ENCODE data around the gene MAN2B1. TPM values are rescaled to one million over a fixed set of nuclear protein-coding genes. Genes with fewer than 3 reads are reported as not detected.
"Not testable (repeated sequence)": the region's sequence is repeated elsewhere in the genome, so short reads cannot be mapped to it uniquely, and the experiment has no call there.

Gene MAN2B1
- total RNA-seq, 2 experiments from 2014 or later = 146 to 150 TPM

DNA sequence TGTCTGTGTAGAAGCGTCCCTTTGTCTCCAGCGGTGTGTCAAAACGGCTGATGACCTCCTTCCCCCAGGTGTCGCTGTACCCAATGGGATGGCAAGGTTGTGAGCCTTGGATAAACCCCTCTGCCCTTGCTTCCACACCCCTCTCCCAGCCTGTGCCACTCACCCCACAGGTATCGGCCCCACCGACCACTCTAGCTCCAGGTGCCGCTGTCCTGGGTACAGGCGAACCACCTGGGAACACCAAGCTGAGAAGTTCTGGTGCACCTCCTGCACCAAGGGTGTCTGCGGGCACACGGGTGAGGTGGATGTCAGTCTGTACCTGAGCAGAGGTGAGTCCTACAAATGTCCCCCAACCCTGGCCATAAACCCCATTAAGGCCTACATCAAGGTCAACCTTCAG is 16.6 kb downstream of the MAN2B1 start:
- H3K9me3 Mint-ChIP-seq = no peaks in the 10 kb centered on the region
- H3K36me3 Mint-ChIP-seq (ENCODE audit: low read depth) = peaks cover 43% of the 10 kb centered on the region
- peaks cover 9% of the 10 kb centered on the region for H3K4me1 Mint-ChIP-seq
- no peak overlapping the region for H3K27ac Mint-ChIP-seq
- DNase-seq = no peak
- ChIA-PET CTCF (interaction anchor here (1.1 kb wide), 1 partner anchor 10 kb away, joined by 3 read pairs; no protein-coding TSS in a partner anchor), POLR2A (no interaction called here)
- no peak overlapping the region for H3K4me3 Mint-ChIP-seq
- no peaks in the 10 kb centered on the region for H3K27me3 Mint-ChIP-seq

DNA sequence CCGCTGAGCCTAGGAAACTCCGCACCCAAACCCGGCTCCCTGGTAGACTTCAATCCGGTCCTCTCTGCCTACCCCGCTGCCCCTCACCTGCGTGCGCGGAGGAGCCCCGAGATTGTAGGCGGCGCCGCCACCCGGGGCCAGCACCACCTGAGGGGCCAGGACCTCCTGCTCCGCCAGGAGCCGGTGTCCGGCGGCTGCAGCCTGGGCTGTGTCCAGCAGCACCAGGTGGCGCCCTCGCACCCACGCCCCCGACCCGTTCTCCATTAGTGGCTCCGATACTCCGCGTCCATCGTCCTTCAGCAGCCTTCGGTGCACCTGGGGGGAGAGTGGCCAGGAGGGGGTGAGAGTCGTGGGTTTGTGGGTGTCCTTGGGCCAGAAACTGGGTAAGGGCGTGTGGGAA is 18.5 kb downstream of the MAN2B1 start:
- ChIA-PET CTCF (no interaction called here), POLR2A (interaction anchor here (1.5 kb wide), 1 partner anchor 18 kb away, joined by 4 read pairs; no protein-coding TSS in a partner anchor)
- Mint-ChIP-seq H3K36me3 (ENCODE audit: low read depth) (peaks cover 48% of the 10 kb centered on the region), H3K4me3 (no peak overlapping the region), H3K9me3 (no peaks in the 10 kb centered on the region), H3K4me1 (peaks cover 9% of the 10 kb centered on the region), H3K27ac (no peak overlapping the region), H3K27me3 (no peaks in the 10 kb centered on the region)
- DNase-seq = no peak

DNA sequence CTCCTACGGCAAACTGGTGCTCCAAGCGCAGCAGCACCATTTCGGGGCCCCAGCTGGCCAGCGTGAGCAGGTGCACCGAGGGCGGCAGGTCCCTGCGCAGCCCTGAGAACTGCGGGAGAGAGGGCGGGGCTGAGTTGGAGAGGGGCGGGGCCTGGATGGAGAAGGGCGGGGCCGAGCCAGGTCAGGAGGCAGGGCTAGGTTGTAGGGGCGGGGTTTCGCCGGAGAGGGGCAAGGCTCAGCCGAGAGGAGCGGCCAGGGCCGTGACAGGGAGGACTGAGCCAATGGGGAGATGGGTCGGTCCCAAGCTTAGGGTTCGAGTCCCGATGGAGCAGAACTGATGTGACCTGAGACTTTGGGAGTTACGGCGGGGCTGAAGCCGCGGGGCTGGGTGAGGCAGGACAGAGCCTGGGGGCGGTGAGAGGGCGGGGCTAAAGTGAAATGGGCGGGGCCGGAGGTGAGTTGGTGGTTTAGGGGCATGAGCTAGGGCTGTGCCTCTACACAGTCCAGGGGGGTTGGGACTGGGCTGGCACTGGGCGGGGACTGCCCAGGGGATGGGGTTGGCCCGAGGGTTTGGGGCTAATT is 19.0 kb downstream of the MAN2B1 start:
- Mint-ChIP-seq H3K27ac (no peak overlapping the region), H3K36me3 (ENCODE audit: low read depth) (peaks cover 53% of the 10 kb centered on the region), H3K4me3 (no peak overlapping the region), H3K9me3 (no peaks in the 10 kb centered on the region), H3K27me3 (no peaks in the 10 kb centered on the region), H3K4me1 (peaks cover 9% of the 10 kb centered on the region)
- CTCF ChIA-PET = no interaction called here
- POLR2A ChIA-PET = interaction anchor here (1.3 to 1.5 kb wide), 2 partner anchors 18 to 44 kb away, joined by 3 to 4 read pairs; no protein-coding TSS in a partner anchor
- DNase-seq = no peak

DNA sequence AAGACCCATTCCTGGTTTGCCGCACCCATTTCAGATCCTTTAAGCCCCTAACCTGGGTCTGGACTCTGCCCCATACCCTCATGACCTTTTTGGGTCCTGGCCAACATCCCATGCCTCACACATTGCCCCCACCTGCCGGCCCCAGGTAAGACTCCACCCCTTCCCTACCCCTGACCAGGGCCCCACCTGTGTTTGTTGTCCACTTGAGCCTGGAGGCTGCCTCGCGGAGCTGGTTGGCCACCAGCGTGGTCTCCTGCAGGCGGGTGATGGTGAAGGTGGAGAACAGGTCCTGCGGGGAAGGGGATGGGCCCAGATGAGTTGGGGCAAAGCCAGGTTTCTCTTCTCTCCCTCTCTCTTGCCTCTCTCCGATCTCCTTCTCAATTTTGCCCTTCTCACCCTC is 19.5 kb downstream of the MAN2B1 start:
- Mint-ChIP-seq H3K27ac (no peak overlapping the region), H3K27me3 (no peaks in the 10 kb centered on the region), H3K4me1 (peaks cover 9% of the 10 kb centered on the region), H3K4me3 (no peak overlapping the region), H3K36me3 (ENCODE audit: low read depth) (peaks cover 55% of the 10 kb centered on the region), H3K9me3 (no peaks in the 10 kb centered on the region)
- ChIA-PET CTCF (interaction anchor here (1.1 kb wide), 1 partner anchor 37 kb away, joined by 3 read pairs; the partner anchor contains the start of genes ZNF490 and ZNF791), POLR2A (interaction anchor here (1.3 to 1.5 kb wide), 2 partner anchors 19 to 43 kb away, joined by 3 to 4 read pairs; no protein-coding TSS in a partner anchor)
- no peak for DNase-seq

DNA sequence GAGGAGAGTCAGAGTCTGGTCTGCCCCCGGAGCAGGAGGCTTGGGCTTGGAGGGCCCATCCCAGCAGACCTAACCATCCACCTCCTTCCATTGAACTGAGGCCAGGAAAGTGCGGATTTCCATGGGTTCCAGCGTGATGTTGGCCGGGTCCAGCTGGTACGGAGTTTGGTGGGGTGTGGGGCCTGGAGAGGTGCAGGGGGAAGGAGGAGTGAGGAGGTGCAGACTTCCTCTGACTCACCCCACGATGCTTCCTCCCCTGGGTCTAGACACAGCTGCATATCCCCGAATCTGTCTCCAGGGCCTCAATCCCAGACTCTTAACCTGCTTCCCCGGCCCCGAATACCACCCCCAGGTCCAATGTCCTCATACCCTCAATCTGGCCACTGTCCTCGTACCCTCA is 20.0 kb downstream of the MAN2B1 start:
- Mint-ChIP-seq H3K4me1 (peaks cover 9% of the 10 kb centered on the region), H3K9me3 (no peaks in the 10 kb centered on the region), H3K27me3 (no peaks in the 10 kb centered on the region), H3K27ac (no peak overlapping the region), H3K4me3 (no peak overlapping the region), H3K36me3 (ENCODE audit: low read depth) (peaks cover 51% of the 10 kb centered on the region)
- ChIA-PET CTCF (interaction anchor here (1.1 kb wide), 1 partner anchor 36 kb away, joined by 3 read pairs; the partner anchor contains the start of genes ZNF490 and ZNF791), POLR2A (interaction anchor here (1.3 to 1.5 kb wide), 2 partner anchors 19 to 42 kb away, joined by 3 to 4 read pairs; no protein-coding TSS in a partner anchor)
- DNase-seq = no peak

DNA sequence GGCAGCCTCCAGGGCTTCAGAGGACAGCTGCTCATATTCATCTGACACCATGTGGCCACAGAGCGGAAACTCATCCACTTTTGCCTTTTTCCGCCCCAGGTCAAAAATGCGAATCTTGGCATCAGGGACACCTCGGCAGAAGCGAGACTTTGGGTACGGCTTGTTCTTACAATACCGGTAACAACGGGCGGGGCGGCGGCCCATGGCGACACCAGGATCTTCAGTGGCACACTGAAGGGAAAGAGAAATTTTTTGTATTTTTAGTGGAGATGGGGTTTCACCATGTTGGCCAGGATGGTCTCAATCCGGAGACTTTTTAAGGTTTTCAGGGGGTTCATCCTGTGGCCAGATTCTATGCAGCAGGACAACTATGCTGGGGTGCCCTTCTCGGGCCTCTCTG is 22.8 kb downstream of the MAN2B1 start:
- POLR2A ChIA-PET, DNase-seq, H3K4me3 Mint-ChIP-seq, CTCF ChIA-PET, H3K27ac Mint-ChIP-seq, H3K27me3 Mint-ChIP-seq, H3K9me3 Mint-ChIP-seq: not testable (repeated sequence)
- peaks cover 21% of the 10 kb centered on the region for H3K4me1 Mint-ChIP-seq
- H3K36me3 Mint-ChIP-seq (ENCODE audit: low read depth) = peaks cover 38% of the 10 kb centered on the region

DNA sequence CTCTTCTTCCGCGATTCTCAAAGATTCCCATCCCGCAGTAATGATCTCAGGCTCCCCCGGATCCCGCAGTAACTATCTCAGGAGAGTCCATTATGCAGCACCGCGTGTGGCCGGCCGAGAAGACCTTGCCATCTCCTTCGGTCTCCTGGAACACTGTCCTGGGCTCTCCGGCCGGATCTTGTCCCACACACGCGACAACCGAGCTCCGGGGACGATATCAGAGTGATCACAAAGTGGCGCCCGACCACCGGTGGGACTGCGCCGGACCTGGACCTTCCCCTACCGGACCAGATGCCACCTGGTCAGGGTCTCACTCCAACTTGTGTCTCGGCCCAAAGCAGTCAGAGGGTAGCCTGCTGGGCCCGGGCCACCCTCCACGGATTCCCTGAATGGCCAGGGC is 24.0 kb downstream of the MAN2B1 start:
- no peak for DNase-seq
- CTCF ChIA-PET = no interaction called here
- H3K4me3 Mint-ChIP-seq = no peak overlapping the region
- no peaks in the 10 kb centered on the region for H3K27me3 Mint-ChIP-seq
- no peak overlapping the region for H3K27ac Mint-ChIP-seq
- peaks cover 20% of the 10 kb centered on the region for H3K4me1 Mint-ChIP-seq
- H3K9me3 Mint-ChIP-seq = no peaks in the 10 kb centered on the region
- peaks cover 32% of the 10 kb centered on the region for H3K36me3 Mint-ChIP-seq (ENCODE audit: low read depth)
- POLR2A ChIA-PET = interaction anchor here (1.2 kb wide), 1 partner anchor 39 kb away, joined by 3 read pairs; the partner anchor contains the start of gene DHPS

DNA sequence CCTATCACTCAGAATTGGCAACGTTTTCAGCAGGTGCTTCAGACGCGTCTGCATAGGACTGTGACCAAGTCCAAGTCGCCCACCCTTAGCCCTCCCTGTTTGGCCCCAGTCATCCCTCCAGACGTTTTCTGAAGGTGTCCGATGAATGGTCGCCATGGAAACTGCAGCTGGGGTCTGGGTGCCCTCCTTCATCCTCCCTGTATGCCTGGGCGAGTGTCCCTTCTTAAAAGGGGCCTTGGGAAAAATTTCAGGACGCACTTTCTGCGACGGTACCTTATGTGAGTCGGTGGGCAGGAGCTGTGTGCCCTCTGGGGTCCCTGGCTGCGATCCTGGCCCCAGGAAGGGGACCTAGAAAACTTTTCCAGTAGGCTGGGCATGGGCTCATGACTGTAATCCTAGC is 25.1 kb downstream of the MAN2B1 start:
- POLR2A ChIA-PET = interaction anchor here (1.2 kb wide), 1 partner anchor 40 kb away, joined by 3 read pairs; the partner anchor contains the start of gene DHPS
- no peak for DNase-seq
- CTCF ChIA-PET = interaction anchor here (0.6 kb wide), 1 partner anchor 1094 kb away, joined by 4 read pairs; no protein-coding TSS in a partner anchor
- H3K4me3 Mint-ChIP-seq = no peak overlapping the region
- no peaks in the 10 kb centered on the region for H3K27me3 Mint-ChIP-seq
- peaks cover 32% of the 10 kb centered on the region for H3K36me3 Mint-ChIP-seq (ENCODE audit: low read depth)
- peaks cover 3% of the 10 kb centered on the region for H3K9me3 Mint-ChIP-seq
- H3K27ac Mint-ChIP-seq = no peak overlapping the region
- H3K4me1 Mint-ChIP-seq = peaks cover 13% of the 10 kb centered on the region

DNA sequence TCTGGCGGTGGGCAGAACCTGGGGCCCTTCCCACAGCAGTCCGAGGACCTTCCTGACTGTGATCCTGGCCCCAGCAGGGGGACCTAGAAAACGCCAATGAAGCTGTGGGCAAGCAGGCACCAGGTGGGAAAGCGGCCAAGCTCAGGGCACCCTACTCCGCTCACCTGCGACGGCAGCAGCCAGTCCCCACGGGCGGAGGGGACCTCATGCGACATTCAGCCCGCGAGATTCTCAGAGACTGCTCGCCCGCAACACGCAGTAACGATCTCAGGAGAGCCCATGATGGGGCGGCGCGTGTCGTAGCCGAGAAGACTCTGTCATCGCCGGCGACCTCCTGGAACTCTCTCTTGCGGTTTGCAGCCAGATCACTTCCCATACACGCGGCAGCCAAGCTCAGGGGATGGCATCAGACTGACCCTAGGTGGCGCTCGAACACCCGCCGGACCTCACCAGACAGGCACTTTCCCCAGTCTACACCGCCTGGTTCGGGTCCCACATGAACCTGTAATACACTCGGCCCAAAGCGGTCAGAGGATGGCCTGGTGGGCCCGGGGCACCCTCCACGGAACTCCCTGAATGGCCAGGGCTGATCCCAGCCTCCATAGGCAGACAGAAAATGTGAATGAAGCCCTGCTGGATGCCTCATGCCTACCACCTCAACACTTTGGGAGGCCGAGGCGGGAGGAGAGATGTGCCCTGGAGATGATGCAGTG is 26.5 kb downstream of the MAN2B1 start:
- H3K27ac Mint-ChIP-seq = peak overlapping the region; percentile 33
- peak overlapping the region; percentile 58 for H3K4me3 Mint-ChIP-seq
- peaks cover 33% of the 10 kb centered on the region for H3K36me3 Mint-ChIP-seq (ENCODE audit: low read depth)
- H3K27me3 Mint-ChIP-seq = no peaks in the 10 kb centered on the region
- H3K9me3 Mint-ChIP-seq = peaks cover 5% of the 10 kb centered on the region
- CTCF ChIA-PET = interaction anchor here (0.5 to 1.7 kb wide), 17 partner anchors 9 to 73 kb away, joined by 3 to 11 read pairs (median 5); partner anchors contain the start of genes ZNF490 and ZNF791
- POLR2A ChIA-PET = interaction anchor here (1.0 to 1.6 kb wide), 4 partner anchors 26 to 56 kb away, joined by 4 to 13 read pairs (median 8); partner anchors contain the start of genes FBXW9, MAN2B1, WDR83 and ZNF490
- peak; percentile 87 for DNase-seq
- H3K4me1 Mint-ChIP-seq = peaks cover 15% of the 10 kb centered on the region

DNA sequence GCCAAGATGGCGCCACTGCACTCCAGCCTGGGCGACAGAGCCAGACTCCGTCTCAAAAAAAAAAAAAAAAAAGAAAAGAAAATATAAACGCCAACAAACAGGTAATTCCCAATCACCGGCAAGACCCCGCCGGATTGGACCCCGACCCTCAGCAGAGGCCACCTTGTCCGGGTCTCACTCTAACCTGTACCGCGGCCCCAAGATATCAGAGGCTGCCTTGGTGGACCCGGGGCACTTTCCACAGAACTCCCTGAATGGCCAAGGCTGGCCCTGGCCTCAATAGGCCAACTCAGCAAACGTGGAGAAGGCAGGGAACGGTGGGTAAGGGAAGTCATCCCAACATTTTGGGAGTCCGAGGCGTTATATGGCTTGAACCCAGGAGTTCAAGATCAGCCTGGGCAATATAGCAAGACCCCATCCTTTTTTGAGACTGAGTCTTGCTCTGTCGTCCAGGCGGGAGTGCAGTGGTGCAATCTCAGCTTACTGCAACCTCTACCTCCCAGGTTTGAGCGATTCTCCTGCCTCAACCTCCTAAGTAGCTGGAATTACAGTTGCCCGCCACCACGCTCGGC is 27.8 kb downstream of the MAN2B1 start:
- ChIA-PET POLR2A (interaction anchor here (1.3 kb wide), 1 partner anchor 58 kb away, joined by 4 read pairs; the partner anchor contains the start of gene FBXW9), CTCF (interaction anchor here (0.7 kb wide), 1 partner anchor 35 kb away, joined by 3 read pairs; no protein-coding TSS in a partner anchor)
- no peaks in the 10 kb centered on the region for H3K27me3 Mint-ChIP-seq
- H3K9me3 Mint-ChIP-seq = peaks cover 7% of the 10 kb centered on the region
- peaks cover 15% of the 10 kb centered on the region for H3K4me1 Mint-ChIP-seq
- H3K4me3 Mint-ChIP-seq = no peak overlapping the region
- H3K36me3 Mint-ChIP-seq (ENCODE audit: low read depth) = peaks cover 36% of the 10 kb centered on the region
- H3K27ac Mint-ChIP-seq = no peak overlapping the region
- no peak for DNase-seq

DNA sequence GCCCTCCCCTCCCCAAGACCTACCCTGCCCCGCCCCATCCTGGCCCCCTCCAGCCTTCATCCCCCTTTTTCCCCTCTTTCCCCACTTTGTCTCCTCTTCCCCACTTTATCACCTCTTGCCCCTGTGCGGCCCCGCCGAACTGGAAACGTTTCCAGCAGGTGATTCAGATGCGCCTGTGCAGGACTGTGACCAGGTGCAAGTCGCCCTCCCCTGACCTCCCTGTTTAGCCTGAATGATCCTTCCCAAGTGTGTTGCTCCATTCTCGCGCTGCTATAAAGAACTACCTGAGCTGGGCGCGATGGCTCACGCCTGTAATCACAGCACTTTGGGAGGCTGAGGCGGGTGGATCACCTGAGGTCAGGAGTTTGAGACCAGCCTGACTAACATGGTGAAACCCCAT is 29.9 kb downstream of the MAN2B1 start:
- no peak for DNase-seq
- ChIA-PET POLR2A (interaction anchor here (1.2 kb wide), 1 partner anchor 12 kb away, joined by 3 read pairs; no protein-coding TSS in a partner anchor), CTCF (no interaction called here)
- Mint-ChIP-seq H3K4me1 (peaks cover 15% of the 10 kb centered on the region), H3K36me3 (ENCODE audit: low read depth) (peaks cover 39% of the 10 kb centered on the region), H3K9me3 (peaks cover 14% of the 10 kb centered on the region), H3K4me3 (no peak overlapping the region), H3K27me3 (no peaks in the 10 kb centered on the region), H3K27ac (no peak overlapping the region)

DNA sequence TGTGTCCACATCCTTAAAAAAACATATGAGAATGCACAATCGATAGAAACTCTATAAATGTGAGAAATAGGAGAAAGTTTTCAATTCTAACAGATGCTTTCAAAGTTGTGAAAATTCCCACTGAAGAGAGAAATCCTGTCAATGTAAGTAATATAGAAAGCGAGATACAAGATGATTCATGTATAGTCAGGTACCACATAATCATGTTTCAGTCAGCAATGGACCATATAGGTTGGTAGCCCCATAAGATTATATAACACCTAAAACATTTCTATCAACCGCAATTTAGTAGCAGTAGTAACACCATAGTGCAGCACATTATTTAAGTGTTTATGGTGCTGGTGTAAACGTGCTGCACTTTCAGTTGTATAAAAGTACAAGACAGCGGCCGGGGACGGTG is 37.3 kb downstream of the MAN2B1 start:
- Mint-ChIP-seq H3K9me3 (peaks cover 40% of the 10 kb centered on the region), H3K27ac (no peak overlapping the region), H3K4me1 (no peaks in the 10 kb centered on the region), H3K27me3 (no peaks in the 10 kb centered on the region), H3K4me3 (no peak overlapping the region), H3K36me3 (ENCODE audit: low read depth) (peaks cover 88% of the 10 kb centered on the region)
- no peak for DNase-seq
- ChIA-PET POLR2A (no interaction called here), CTCF (interaction anchor here (0.7 kb wide), 1 partner anchor 170 kb away, joined by 3 read pairs; no protein-coding TSS in a partner anchor)
